Forelimb muscle (tissue), 1 donor: Measurements from ENCODE around the gene ATF7. TPM values are rescaled to one million over a fixed set of nuclear protein-coding genes. Genes with fewer than 3 reads are reported as not detected.
"Not testable (repeated sequence)": the region's sequence is repeated elsewhere in the genome, so short reads cannot be mapped to it uniquely, and the experiment has no call there.

Source experiments
- DNase-seq: peaks from one replicate; pipeline ENCODE4 v3.0.0-alpha.2; 2013; ENCODE audit warnings: low read depth
- polyA plus RNA-seq: library from polyadenylated mRNA; unstranded; fragments of 120-200 nt; gene quantifications from one replicate; pipeline ENCODE4 v1.2.1, GENCODE V29; 2013; ENCODE audit not compliant: insufficient read length

Gene ATF7
- polyA plus RNA-seq, 1 donor: 49.7 TPM

DNA sequence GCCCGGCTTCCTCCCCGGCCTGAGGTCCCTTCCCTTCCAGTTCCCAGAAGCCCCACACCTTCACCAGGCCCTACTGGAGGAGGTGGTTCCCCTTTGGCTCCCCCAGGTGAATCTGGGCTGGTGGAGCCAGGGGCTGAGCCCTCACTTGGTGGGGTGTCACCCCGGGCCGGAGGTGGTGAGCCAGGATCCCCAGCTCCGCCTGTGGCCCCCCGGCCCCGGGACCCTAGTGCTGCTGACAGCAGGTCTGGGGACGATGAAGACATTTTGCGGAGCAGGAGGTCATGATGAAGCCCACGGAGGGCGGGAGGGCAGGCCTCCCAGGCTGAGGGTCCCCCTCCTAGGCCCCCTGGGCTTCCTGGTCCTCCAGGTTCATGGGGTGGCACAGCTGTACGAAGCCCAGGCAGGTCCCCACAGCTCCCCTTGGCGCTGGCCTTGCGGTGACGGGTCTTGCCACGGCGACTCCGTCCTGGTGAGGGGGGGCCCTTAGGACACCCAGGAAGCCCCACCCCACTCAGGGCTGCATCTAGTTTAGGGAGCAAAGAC lies 143.5 kb downstream of the ATF7 start:
- DNase-seq: no peak

DNA sequence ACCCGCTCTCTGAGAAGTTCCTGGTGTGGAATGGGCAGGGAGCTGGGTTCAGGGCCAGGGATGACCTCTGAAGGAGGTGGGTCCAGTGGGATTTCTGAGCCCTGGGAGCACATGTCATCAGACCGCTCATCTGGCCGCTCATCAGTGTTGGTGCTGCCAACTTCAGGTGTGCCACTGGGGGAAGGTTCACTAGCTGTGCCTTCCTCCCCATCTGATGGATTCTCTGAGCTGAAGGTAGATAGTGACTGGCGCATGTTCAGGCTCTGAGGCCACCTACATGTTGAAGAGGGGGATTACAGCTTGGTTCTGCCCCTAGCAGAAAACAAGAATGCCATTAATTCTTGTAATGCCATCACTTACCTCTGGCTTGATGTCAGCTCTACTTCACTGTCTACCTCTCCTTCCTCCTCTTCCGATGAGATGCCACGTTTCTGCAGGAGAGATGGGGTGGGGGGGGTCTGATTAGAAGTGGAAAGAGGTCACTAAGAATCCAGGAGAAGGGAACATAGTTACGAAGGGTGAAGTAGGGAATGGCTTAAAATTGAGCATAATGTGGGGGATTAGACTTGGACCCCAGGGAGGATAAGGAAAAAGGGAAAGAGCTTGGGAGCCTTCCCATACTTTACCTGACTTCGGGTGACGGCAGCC lies 144.1 kb downstream of the ATF7 start:
- DNase-seq: no peak

DNA sequence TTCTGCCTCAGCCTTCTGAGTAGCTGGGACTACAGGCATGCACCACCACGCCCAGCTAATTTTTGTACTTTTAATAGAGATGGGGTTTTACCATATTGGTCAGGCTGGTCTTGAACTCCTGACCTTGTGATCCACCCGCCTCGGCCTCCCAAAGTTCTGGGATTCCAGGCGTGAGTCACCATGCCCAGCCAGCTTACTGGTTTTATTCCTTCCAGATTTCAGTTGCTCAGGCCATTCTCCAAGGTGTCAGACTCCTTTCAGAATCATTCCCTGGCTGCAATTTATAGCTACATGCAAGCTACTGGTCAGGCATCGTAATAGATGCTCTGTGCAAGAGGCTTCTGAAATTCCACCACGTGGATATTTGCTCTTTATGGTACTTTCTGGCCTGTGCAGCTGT lies 144.7 kb downstream of the ATF7 start:
- DNase-seq: not testable (repeated sequence)

DNA sequence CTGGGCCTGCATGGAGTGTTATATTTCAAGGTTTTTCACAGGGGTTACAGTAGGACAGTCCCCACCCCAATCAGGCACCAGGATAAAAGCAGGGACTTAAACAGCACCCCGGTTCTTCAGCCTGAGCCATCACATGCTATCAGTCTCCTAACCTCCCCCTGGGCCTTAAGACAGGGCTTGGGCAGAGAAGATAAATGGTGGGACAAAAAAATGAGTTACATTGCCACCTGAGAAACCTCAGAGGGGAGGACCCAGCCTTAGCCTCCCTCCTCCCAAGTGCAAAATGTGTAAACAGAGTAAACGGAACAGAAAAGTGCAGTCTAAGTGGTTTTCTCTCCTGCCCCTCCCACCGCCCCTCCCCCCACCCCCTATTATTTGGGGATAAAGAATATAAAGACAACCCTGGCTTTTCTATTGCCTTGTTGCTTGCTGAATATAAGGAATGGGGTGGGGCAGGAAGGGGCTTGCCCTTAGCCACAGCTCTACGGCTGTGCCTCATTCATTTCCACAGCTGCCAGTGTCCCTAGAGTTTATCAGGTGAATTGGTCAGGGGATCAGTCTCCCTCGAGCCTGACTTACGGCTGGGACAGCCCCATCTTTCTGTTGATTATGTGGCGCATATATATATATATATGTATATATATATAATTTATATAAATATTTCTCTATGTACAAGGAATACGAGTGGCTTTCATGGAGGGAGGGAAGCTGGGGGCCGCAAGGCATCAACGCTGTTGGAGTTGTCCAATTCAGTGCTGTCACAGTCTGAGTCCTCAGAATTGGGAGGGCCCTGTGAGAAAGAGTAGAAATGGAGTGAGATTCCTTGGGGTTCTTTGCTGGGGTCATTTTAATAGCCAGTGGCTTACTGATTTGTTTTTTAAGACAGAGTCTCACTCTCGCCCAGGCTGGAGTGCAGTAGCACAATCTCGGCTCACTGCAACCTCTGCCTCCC lies 145.4 kb downstream of the ATF7 start:
- DNase-seq: no peak

DNA sequence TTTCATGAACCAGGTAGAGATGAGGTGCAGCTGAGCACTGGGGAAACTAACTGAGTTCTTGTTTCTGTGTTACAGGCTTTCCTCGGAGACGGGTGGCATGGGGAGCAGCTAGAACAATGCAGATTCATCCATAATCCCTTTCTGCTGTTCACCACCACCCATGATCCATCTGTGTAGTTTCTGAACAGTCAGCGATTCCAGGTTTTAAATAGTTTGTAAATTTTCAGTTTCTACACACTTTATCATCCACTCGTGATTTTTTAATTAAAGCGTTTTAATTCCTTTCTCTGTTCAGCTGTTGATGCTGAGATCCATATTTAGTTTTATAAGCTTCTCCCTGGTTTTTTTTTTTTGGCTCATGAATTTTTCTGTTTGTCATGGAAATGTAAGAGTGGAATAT lies 146.9 kb downstream of the ATF7 start:
- no peak for DNase-seq

DNA sequence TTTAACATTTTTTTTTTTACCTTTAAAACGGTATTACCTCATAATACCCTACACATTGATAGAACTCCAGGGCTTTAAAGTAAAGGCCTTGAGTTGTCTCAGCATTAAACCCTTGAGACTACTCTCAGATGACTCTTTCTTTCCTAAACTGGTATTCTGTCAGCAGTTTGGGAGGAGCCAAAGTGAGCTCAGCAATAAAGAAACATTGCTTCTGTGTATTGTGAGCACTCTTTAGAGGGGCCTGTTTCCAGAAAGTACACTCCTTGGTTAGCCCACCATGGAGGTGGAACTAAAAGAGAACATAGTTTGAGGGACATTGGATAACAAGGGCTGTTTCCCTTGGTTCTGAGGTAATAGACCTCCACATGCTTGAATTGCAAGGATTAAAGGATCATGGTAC lies 147.3 kb downstream of the ATF7 start:
- DNase-seq: no peak

DNA sequence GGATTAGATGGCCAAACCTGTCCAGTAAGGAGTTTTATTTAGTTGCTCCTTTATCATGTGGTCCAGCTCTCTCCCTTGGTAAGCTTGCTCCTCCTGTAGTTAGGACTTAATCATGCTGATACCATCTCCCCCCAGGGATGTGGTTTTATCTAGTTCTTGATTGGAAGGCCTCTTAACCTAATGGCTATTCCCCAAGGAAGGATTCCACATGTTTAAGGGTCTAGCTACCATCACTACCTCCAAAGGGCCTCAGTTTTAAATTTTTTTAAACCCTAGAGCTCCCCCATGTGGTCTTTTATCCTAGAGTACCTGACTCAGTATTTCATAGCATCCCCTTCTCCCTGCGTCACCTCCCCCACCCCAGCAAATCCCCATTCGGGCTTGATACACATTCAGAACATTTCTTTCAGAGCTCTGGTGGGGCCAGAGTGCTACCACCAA lies 149.4 kb downstream of the ATF7 start:
- DNase-seq: no peak

DNA sequence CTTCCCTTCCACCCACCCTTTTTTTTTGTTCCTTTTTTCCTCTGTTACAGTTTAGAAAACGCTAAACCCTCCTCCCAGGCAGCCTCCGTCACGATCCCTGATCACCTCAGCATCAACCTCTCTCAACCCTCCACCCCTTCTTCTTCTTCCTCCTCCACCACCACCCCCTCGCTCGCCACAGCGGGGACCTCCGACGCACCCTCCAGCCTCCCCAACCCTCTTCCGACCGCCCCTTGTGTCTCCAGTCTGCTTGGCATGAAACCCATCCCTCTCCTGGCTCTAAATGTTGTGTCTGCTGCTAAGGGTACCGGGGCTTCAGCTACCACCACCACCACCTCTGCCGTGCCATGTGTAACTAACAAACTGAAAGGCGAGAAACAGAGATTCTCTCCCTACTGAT lies 151.4 kb downstream of the ATF7 start:
- no peak for DNase-seq

DNA sequence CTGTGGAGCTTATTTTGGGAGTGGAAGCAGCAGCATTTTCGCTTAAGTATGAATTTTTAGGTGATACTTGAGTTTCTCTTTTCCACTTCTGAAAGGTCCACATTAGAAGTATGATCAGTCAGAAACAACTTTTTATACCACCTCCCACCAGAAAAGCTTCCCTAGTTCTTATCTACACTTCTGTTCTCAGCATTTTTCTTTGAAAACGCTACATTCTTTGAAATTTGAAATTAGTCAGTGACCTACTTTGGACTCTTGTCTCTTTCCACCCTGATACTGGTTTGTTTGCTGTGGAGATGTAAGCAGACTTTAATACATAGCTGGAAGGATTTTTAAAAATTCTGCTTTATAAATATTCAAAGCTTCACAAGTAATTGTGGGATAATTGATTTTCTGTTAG lies 152.1 kb downstream of the ATF7 start:
- no peak for DNase-seq

DNA sequence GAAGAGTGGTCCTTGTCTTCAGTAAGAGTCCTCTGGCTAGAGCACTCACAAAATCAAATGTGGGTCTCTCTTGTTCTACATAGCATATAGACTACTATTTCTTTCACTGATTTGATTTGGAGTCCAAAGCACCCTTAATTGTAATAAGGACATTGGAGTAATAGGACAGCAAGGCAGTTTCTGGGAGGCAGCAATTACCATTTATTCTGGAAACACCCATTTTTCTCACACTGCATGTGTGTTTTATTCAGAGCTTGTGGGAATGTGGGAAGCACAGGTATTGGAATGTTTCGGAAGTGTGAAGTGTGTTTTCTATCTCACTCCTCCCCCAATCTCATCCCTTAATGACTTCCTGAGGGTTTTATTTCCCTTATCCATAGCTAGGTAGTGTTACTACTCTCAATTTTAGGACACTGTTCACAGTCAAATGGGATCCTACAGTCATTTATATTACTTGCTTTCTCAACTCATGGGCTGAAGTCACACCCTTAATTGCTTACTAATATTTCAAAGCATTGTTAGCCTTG lies 154.1 kb downstream of the ATF7 start:
- no peak for DNase-seq

DNA sequence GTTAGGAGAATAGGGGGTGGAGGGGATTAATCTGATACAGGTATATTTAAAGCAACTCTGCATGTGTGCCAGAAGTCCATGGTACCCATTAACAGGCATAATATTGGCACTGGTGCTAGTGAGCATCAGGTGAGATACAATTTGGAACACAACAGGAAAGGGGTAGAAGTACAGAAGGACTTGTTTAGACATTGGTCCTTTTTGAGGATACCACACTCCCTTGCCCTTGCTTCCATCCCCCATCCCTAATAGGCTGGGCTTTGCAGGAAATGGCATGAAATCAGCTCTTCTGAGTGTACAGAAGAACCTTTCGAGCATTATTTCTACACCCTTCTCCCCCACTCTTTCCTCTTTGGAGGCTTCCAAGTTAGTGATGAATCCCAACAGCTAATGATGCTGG lies 157.9 kb downstream of the ATF7 start:
- no peak for DNase-seq

DNA sequence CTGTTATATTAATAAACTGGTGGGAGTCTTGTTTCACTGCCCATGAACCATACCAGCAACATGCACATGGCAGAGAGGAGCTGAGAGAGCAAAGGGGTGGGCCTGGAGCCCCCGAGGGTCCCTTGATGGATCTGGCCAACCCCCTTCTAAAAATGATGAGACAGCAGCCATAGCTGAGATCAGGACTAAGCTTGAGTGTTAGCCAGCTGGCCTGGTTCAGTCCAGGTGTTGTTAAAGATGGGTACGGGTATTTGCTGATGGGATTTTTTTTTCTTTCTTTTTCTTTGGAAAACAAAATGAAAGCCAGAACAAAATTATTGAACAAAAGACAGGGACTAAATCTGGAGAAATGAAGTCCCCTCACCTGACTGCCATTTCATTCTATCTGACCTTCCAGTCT lies 158.3 kb downstream of the ATF7 start:
- no peak for DNase-seq

DNA sequence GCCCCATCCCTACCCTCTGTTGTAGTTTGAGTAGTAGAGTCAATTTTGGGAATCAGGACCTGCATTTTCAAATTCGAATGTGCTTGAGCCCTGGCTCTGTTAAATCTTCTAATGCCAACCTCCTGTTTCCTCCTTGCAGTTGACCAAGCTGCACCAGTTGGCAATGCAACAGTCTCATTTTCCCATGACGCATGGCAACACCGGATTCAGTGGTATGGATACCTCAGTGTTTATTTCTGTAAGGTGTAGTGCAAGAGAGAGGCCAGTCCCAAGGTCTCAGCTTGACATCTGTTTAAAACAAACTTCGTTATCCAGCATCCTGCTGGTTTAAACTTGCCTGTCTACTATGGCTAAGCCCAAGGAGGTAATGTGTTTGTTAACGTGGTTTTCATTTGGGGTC lies 159.1 kb downstream of the ATF7 start:
- DNase-seq: no peak

DNA sequence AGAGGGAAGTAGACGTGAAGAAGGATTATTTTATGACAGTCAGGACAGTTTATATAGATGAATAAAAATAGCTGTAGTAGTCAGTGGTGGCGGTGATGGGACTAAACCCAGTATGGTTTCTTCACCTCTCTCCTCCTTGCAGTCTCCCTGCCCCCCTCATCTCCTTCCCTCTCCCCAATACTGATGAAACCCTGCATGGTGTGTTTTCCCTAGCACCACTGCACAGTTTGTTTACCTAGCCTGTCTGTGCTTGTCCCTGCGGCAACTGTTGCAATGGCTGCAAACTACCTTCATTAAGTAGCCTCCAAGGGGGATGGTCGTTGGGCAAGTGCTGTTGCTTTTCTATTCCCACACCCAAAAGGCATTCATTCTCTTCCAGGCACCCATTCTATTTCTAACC lies 159.5 kb downstream of the ATF7 start:
- no peak for DNase-seq

DNA sequence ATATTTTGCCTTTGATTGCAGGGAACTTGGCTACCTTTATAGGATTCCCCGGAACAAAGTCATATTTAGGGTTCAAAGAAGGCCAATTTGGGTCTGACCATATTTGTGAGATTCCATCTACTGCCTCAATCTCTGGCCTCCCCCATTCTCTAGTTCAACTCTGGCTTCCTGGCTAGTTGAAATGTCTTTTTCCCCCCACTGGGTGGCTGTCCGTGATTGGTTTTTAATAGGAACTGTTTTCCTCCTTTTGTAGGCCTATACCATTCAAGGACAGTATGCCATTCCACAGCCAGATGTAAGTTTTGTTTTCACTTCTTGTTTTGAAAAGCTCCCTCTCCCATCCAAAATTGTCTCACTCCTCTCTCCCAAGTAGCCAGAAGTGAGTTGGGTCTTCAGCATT lies 160.5 kb downstream of the ATF7 start:
- no peak for DNase-seq

DNA sequence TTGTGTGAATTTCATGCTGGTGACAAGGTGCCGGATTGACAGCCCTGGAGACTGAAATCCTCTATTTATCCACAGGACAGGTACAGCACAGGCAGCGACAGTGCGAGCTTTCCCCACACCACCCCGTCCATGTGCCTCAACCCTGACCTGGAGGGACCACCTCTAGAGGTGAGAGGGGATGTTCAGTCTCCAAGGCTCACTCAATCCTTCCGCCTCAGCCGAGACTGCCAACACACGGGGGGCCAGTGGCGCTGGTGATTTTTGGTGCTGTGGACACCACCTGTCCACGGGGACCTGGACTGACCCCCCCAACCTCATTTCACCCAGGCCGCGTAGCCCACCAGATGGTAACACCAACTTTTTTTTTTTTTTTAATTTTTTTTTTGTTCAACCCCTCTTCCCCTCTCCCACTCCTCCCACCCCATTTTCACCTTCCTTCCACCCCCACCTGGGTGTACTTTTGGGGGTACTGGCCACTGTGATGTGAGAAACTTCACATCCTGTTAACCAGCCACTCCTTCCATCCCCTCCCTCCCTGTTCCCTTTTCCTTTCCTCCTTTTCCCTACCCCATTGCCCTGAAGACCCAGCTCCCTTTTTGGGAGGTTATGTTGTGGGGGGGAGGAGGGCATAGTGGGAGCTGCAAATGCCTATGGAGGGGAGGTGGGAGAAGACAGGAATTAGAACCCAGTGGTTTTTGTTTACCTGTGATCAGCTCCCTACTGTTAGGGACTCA lies 161.3 kb downstream of the ATF7 start:
- DNase-seq: no peak

DNA sequence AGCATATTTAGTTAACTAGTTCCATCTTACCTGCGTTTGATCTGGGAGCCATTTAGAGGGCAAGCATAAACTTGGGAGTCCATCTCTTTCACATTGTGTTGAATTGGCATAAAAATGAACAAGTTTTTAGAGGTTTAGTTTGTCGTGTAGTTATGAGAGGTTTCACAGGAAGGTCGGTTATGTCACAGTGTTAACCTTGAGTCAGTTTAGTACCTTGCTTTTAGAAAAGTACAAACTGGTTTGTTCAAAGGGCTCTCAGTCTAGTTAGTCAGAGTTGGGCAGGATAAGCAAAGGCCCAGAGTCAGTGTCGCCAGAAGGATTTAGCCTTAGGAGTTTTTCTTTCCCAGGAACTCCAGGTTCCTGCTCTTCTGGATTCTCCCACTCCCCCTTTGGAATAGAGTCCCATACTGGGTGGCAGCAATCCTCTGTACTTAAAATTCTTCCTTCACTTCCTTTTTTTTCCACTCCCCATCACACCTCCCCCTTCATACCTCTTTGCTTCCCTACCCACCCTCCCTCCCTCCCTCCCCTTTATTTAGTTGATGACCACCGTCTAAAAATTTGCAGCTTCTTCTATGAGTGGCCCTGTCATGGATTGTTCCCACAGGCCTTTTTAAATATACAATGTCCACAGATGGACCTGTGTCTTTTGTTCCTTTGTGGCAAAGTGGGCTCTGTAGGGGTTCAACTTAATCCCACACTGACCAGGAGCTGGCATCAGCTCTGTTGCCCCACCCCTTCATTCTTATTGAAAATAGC lies 162.2 kb downstream of the ATF7 start:
- no peak for DNase-seq

DNA sequence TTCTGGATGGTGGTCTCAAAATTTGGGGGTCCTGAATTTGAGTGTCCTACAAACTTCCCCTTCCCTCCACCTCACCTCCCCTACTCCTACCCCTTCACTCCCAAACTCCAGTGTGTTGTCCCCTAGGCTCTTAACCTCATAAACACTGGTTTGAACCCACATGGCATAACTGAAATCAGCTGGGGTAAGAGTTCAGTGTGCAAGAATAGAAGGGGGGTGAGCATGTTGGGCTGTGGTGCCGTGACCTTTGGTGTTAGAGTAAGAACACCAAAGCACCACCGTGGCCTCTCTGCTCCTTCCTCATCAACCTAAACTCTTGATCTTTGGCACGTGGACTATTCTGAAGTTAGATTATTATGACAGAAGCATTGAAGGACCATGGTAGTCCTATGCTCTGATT lies 163.2 kb downstream of the ATF7 start:
- DNase-seq: no peak

DNA sequence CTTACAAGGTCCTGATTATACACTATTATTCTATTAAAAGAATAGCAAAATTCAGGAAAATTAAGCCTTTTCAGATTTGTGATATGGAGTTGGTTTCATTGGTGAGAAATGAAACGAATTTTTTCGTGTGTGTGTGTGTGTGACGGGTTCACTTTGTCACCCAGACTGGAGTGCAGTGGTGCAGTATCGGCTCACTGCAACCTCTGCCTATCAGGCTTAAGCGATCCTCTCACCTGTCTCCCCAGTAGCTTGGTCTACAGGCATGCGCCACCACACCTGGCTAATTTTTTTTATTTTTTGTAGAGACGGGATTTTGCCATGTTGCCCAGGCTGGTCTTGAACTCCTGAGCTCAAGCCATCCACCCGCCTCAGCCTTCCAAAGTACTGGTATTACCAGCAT lies 164.6 kb downstream of the ATF7 start:
- DNase-seq: no peak

DNA sequence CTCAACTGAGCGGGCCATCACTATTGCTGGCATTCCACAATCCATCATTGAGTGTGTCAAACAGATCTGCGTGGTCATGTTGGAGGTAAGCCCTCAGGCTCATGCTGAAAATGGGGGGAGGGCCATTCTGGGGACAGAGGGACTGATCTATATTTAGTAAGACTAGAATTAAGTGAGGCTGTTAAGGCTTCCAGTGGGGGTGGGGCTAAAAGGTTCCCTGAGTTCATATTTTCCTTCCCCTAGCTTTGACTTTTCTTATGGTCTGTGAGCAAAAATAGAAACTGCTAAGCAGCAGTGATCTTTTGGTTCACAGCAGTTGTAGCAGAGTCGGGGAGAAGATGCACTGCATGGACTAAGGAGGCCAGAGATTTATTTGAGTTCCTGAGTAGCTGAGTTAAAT lies 165.1 kb downstream of the ATF7 start:
- DNase-seq: no peak

DNA sequence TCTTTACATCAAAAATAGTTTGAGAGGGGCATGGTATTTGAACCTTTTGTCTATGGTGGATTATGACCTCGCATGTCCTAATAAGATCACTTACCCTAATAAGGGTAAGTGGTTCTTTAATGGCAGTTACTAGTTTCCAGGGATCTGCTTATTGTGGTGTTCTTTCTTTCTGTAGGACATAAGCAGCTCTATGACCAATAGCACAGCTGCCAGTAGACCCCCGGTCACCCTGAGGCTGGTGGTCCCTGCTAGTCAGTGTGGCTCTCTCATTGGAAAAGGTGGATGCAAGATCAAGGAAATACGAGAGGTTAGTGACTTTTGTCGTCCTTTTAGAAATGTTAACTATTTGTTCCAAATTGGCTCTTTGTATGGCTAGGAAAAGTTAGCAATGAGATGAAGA lies 167.1 kb downstream of the ATF7 start:
- no peak for DNase-seq
